ENCODE measurements around the gene AQP5.
"Not testable (repeated sequence)": the region's sequence is repeated elsewhere in the genome, so short reads cannot be mapped to it uniquely, and the experiment has no call there.

AQP5 gene

DNA sequence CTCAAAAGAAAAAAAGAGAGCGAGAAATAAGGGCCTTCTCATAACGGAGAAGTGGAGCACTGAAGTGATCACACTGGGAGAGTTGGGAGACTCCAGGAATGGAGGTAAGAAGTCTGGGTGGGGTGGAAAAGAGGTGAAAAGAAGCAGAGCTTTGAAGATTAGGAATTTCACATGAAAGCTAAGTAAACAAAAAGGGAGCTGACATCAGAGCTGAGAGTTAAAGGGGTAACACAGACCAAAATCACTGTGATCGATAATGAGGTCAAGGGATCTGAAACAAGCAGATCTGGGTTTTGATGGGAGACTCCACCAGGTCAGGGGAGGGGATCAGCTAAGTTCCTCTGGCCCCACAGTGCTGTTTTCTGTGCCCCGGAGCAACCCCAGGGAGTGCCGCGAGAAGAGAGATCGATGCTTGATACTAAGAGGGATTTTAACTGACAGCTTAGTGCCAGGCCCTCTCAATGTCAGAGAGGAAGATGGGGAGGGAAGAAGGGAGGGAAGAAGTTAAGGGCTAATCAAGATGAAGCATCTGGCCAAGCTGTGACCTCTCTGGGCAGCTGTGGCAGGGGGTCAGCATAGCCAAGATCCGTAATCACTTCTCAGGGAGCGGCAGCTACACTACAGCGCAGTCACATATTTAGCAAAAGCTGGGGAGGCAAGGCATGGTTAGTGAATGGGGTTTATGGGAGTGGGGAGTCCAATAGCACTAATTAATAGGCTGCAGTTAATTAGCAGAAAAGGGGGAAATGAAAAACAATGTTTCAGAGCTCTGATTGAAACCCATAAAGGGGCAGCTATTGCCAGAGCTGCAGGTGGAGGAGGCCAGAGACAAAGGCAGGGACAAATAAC is 19.1 kb downstream of the AQP5 start:
- no peak for DNase-seq (ENCODE audit: low read depth in 2 of 2)

DNA sequence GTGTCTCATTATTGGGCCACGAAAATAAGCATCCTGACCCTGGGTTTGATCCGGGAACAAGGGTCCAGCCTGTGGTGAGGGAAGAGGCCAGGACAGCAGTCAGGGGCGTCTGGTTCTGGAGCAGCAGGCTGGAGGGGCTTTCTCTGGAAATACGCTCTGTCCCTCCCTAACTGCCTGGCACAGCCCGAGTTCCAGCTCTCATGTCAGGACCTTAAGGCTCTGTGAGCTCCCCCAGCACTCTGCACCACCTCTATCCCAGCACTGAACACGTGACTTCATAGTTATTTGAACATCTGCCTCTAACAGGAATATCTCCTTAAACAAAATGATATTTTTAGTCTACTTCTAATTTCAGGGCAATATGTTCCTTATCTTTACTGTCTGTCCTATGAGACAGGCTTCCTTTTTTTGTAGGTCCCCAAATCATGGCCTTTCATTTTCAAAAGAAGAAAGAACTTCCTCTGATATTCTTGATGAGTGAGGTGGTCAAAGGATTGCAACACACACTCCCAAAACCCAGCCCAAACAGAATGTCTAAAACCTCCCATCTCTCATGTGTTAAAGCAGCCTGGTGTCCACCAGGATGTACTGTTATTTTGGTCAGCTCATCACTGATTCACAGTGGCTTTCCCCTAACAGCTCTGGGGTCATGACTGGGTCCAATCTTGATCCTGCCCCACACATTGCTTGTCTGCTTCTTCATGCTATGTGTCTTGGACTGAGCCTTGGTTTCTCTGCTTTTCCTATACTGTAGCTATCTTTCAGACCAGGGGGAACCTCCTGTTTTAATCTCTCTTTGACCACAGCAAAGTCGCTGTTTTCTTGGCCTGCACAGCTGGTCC is 20.8 kb downstream of the AQP5 start:
- DNase-seq (ENCODE audit: low read depth in 2 of 2): no peak

GRCh38 chr12:49983892-49984291 is 22.2 kb downstream of the AQP5 start:
- no peak for DNase-seq (ENCODE audit: low read depth in 2 of 2)

DNA sequence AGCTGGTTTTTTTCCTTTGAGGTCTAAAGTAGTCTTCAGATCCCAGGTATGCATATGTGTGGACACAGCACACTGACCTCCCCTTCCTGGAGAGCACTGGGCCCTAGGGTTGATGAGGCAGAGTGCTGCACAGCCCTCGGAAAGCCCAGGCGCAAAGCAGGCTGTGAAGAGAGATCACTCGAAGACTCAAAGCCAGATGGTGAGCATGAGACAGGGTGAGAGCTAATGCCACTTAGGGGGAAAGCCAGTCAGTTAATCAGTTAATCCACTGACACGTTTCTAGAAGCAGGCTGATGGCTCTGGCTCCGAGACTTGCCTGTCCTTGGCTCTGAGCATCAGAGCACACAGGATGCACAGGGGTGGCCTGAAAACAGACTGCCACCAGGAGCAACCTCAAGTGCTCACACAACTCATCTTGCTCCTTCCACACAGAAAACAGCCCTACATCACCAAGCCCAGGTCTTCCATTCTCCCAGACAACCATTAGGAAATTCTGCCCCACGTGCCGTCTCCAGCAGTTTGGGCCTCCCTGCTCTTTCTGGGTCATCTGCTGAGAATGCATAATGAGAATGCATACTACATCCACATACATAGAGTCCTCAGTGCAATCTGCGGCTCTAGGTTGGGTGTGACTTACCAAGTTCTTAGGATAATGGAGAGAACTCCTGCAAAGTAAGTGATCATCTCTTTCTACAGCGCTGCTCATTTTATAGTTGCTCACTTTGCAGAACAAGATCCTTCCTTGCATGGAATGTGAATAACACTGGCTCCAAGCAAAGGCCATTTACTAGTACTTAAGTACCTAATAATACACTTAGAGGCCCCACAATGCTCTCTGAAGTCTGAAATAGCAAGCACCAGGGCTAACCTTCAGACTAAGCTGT is 23.0 kb downstream of the AQP5 start:
- no peak for DNase-seq (ENCODE audit: low read depth in 2 of 2)

GRCh38 chr12:49985981-49986380 is 24.3 kb downstream of the AQP5 start:
- no peak for DNase-seq (ENCODE audit: low read depth in 2 of 2)

DNA sequence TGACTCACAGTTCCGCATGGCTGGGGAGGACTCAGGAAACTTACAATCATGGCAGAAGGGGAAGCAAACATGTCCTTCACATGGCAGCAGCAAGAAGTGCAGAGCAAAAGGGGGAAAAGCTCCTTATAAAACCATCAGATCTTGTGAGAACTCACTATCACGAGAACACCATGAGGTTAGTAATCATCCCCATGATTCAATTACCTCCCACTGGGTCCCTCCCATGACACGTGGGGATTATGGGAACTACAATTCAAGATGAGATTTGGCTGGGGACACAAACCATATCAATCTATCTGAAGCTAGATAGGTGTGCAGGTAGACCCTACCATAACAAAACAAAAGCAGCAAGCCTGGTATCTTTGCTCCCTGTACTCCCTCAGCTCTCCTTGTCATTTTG is 24.8 kb downstream of the AQP5 start:
- DNase-seq (ENCODE audit: low read depth in 2 of 2): not testable (repeated sequence)

- DNase-seq (ENCODE audit: low read depth in 2 of 2): no peak
These were observed 26.1 kb downstream of the AQP5 start for GRCh38 chr12:49987625-49988303.

DNA sequence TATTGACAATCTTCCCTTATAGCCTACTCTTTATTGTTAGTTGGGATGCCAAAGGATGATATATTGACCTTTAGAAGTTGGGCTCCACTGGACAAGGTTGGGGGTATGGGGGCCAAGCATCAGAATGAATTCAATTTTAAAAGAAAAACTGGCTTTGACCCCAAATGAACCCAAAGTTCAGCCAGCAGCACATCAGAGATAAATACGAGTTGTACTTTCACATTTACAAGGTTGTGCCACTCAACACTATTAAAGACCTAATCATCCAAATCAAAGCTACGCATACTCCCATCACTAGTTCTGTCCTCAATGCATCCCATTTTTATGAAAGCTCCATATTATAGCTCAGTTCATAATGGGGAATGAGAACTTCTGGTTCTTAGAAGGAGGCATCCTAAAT is 27.7 kb downstream of the AQP5 start:
- DNase-seq (ENCODE audit: low read depth in 2 of 2): not testable (repeated sequence)

GRCh38 chr12:49990273-49990672 is 28.6 kb downstream of the AQP5 start:
- DNase-seq (ENCODE audit: low read depth in 2 of 2): no peak

DNA sequence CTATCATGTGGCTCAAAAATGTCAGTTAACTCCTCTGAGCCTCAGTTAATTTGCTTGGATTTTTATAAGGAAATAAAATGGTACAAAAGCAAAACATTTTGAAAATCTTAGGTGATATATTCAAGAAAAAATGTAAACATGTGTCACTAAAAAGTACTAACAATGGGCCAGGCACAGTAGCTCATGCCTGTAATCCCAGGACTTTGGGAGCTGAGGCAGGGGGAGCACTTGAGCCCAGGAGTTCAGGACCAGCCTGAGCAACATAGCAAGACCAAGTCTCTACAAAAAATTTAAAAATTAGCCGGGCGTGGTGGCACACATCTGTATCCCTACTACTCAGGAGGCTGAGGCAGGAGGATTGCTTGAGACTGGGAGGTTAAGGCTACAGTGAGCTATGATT is 36.8 kb downstream of the AQP5 start:
- DNase-seq (ENCODE audit: low read depth in 2 of 2): no peak

DNA sequence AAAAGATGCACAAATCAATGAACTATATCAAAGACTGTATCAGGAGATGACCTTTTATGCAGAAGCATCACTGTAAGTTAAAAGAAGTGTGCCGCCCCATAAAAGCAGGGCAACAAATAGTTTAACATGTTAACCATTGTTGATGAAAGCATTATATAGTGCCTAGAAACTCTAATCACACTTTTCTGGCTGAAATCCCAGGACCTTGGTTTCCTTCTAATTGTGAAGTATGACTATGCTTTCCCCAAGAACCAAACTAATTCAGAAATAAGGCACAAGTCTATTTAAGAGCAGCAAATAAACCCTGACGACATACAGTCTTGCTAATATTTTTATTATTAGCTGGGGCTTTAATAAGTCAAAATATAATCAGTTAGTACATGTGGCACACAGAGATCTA is 41.9 kb downstream of the AQP5 start:
- DNase-seq (ENCODE audit: low read depth in 2 of 2): no peak

GRCh38 chr12:50004696-50005095 is 43.0 kb downstream of the AQP5 start:
- no peak for DNase-seq (ENCODE audit: low read depth in 2 of 2)

DNA sequence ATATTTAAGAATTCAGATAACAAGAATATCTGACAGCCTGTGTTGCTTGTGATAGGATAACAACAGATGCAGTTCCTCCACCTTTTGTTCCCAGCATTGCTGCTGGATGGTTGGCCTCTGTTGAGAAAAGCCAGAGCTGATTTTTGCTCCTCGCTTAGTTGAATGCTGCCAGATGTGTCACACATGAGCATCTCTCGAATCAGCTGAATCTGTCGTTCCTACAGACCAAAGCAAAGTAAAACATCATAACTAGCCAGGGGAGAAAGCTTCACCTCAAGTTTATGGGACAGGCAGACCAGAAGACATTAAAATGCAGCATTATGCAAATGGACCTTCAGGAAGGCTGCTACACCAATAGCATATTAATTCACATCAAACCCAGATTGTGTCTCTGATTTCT is 43.5 kb downstream of the AQP5 start:
- DNase-seq (ENCODE audit: low read depth in 2 of 2): no peak

GRCh38 chr12:50006280-50006679 is 44.6 kb downstream of the AQP5 start:
- no peak for DNase-seq (ENCODE audit: low read depth in 2 of 2)

GRCh38 chr12:50006754-50007442 is 45.2 kb downstream of the AQP5 start:
- no peak for DNase-seq (ENCODE audit: low read depth in 2 of 2)

GRCh38 chr12:50013361-50014147 is 51.9 kb downstream of the AQP5 start:
- no peak for DNase-seq (ENCODE audit: low read depth in 2 of 2)

GRCh38 chr12:50014342-50014741 is 52.7 kb downstream of the AQP5 start:
- no peak for DNase-seq (ENCODE audit: low read depth in 2 of 2)
